Activated CD8-positive, alpha-beta memory T cell treated with anti-CD3 and anti-CD28 coated beads, Interleukin-2, amount 50 U/mL, for 1 hour (primary cell): ENCODE results near the gene UTP14A.
A peak's percentile ranks its signal among the peaks of the same experiment; 100 is the strongest.
"Not testable (repeated sequence)": the region's sequence is repeated elsewhere in the genome, so short reads cannot be mapped to it uniquely, and the experiment has no call there.

Experiments
- DNase-seq: peaks from one replicate; pipeline ENCODE4 v3.0.0-alpha.2; 2020; ENCODE audit errors: extremely low read depth

UTP14A gene, protein sequence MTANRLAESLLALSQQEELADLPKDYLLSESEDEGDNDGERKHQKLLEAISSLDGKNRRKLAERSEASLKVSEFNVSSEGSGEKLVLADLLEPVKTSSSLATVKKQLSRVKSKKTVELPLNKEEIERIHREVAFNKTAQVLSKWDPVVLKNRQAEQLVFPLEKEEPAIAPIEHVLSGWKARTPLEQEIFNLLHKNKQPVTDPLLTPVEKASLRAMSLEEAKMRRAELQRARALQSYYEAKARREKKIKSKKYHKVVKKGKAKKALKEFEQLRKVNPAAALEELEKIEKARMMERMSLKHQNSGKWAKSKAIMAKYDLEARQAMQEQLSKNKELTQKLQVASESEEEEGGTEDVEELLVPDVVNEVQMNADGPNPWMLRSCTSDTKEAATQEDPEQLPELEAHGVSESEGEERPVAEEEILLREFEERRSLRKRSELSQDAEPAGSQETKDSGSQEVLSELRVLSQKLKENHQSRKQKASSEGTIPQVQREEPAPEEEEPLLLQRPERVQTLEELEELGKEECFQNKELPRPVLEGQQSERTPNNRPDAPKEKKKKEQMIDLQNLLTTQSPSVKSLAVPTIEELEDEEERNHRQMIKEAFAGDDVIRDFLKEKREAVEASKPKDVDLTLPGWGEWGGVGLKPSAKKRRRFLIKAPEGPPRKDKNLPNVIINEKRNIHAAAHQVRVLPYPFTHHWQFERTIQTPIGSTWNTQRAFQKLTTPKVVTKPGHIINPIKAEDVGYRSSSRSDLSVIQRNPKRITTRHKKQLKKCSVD

DNA sequence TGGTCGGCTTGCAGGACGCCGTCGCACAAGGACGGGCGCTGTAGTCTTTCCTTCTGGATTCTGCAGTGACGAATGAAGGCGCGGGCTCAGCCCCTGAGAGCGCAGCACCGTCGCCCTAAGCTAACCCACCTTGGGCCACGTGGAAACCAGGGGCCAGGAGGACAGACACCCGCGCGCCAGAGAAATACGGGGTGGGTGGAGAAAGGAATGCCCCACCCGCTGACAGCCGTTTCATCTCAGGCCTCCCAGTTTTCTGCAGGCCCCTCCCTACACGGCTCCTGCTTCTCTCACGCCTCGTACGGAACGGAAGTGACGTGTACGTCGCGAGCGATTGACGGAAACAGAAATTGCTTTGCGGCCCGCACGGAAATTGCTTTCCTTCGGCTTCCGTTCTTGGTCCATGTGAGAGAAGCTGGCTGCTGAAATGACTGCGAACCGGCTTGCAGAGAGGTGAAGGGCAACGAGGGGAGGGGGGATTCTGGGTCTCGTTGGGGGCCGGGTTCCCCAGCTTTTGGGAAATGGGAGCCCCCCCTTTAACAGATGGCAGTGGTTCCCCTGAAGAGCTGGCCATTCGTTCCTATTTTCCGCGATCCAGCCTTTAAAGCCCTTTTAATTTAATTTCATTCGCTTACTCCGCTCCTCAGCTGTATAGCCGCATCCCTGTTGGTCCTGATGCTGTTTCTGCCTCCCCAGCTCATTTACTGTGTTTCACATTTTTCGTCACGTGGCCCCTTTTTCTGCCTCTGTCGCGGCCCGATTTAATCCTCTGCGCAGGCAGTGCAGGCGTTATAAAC, at the start of gene UTP14A:
Gene UTP14A, plus strand, starts transcription at position 378 of the 794 bp plus-strand sequence. Its CDS starts 47 bp downstream, at position 425.
- peak; percentile 63 for DNase-seq

DNA sequence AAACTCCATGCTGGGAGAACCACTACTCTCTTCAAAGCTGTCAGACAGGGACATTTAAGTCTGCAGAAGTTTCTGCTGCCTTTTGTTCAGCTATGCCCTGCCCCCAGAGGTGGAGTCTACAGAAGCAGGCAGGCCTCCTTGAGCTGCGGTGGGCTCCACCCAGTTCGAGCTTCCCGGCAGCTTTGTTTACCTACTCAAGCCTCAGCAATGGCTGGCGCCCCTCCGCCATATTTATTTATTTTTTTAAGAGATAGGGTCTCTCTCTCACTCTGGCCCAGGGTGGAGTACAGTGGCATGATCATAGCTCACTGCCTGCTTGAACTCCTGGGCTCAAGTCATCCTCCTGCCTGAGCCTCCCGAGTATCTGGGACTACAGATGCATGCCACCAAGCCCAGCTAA, 46.8 kb upstream of the UTP14A start:
- not testable (repeated sequence) for DNase-seq

DNA sequence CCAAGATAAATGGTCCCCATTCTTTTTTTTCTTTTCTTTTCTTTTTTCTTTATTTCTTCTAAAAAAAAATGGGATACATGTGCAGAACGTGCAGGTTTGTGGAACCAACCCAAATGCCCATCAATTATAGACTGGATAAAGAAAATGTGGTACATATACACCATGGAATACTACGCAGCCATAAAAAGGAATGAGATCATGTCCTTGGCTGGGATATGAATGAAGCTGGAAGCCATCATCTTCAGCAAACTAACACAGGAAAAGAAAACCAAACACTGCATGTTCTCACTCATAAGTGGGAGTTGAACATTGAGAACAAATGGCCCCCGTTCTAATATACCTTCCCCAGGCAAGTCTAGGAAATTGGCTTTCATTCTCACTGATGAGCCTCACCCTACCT, 39.6 kb upstream of the UTP14A start:
- not testable (repeated sequence) for DNase-seq

DNA sequence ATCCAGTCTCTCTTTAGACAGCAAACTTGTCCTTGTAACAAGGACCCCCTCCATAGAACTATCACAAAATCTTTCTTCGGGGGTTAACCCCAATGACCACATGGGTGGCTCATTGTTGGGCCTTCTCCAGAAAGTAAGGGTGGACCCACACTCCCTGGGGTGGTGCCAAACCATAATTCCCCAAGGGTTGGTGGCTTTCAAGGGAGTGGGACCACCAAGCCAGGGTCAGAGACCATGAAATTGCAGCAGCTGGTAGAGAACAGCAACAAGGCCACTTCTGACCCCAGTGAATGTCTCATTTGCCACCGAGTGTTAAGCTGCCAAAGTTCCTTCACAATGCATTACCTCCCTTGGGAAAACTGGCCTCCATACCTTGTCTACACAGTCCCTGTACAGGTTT, 33.4 kb upstream of the UTP14A start:
- DNase-seq: no peak

DNA sequence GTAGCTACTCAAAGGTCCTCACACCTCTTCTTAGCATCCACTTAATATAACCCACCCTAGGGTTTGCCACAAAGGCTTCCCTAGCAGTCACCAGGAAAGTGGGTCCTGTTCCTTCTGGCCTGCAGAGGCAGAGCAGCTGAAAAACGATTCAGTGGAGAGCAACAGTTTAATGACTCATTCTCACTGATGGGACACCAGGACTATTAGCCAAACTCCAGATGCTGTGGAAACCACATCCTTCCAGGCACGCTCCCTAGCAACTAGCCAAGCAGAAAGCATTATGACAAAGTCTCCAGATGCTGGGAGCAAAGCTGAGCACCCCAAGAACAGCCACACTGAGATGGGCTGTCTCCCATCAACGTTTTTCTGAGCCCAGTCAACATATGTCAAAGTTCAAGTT, 30.3 kb upstream of the UTP14A start:
- no peak for DNase-seq

DNA sequence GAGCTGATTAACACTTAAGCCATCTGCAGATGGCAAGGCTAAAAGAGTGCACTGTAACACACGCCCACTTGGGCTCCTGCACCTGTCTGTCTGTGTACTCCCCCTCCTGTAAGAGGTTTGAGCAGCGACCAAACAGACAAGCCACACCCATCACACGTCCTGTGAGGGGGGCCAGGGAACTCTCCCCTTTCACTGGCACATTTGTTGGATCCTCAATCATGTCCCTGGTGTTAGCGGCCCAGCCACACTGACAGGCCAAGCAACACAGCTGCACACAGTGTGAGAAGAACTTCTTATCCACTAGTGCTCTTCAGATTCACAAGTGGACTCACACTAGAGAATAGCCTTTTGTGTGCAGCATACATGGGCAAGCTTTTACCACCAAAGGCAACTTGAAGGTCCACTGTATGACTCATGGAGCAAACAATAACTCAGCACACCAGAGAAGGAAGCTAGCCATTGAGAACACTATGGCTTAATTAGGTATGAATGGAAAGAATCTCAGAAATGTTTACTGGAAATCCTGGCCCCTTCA, 29.1 kb upstream of the UTP14A start:
- DNase-seq: no peak

DNA sequence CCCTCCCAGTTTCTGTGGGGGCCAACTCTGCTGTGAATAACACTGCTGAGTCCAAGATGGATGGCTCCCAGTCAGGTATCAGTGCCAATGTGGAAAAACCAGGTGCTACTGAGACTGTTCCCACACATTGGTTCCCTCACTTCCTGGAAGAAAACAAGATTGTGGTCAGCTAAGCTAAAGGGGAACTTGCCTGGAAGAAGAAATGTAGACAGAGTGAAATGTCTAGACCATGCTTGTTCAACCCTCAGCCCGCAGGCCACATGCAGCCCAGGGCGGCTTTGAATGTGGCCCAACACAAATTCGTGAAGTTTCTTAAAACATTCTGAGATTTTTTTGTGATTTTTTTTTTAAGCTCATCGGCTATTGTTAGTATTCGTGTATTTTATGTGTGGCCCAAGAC, 28.6 kb upstream of the UTP14A start:
- DNase-seq: no peak

DNA sequence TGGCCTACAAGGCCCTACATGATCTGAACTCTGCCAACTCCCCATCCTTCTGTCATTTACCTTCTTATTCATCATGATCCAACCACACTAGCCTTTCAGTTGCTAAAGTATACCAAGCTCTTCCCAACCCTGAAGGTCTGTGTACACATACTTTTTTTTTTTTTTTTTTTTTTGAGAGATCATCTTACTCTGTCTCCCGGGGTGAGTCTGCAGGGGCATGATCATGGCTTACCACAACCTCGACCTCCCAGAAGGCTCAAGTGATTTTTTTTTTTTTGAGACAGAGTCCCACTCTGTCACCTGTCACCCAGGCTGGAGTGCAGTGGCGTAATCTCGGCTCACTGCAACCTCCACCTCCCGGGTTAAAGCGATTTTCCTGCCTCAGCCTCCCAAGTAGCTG, 5.9 kb upstream of the UTP14A start:
- no peak for DNase-seq

DNA sequence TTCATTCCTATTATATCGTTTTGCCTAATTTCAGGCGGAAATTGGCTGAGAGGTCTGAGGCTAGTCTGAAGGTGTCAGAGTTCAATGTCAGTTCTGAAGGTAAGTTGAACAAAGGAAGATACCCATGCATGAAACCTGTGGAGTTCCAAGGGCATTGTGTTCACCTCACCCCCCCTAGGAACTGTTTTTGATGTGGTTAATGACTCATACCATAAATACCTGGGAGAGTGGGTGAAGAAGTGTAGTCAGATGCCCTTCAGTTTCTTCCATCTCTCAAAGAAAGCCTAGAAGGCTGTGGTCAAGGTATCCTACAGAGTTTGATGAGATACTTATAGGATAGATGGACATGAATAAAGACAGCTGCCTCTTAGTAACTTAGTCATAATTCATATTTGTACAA, 2.7 kb downstream of the UTP14A start:
- no peak for DNase-seq

DNA sequence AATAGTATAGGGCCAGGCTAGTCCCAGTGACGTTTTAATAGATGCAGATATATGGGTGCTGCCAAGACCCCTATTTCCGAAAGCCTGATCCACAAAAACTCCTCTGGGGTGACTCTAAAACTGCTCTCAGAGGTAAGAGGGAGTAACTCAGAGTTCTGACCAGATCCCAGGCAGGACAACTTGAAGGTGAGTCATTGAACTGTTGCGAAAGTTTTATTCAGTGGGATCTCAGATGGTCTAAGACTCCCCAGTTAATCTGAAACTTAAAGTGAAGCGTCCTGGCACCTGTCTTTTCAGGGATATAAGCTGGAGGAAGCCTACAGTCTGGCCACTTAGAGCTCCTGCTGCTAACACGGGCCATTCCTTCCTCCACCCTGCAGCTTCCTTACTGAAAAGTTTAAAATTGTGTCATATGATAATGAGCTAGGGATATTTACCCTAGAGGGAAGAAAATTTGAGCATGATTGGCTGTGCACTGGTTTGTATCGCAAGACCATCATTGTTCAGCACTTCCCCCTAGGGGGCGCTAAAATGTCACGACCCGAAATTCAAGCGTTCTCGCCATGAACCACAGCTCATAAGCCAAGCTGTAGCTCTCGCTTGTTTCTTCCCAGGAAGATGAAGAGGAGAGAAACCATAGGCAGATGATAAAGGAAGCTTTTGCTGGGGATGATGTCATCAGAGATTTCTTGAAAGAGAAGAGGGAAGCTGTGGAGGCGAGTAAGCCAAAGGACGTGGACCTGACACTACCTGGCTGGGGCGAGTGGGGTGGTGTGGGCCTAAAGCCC, 19.5 kb downstream of the UTP14A start:
- peak; percentile 45 for DNase-seq

DNA sequence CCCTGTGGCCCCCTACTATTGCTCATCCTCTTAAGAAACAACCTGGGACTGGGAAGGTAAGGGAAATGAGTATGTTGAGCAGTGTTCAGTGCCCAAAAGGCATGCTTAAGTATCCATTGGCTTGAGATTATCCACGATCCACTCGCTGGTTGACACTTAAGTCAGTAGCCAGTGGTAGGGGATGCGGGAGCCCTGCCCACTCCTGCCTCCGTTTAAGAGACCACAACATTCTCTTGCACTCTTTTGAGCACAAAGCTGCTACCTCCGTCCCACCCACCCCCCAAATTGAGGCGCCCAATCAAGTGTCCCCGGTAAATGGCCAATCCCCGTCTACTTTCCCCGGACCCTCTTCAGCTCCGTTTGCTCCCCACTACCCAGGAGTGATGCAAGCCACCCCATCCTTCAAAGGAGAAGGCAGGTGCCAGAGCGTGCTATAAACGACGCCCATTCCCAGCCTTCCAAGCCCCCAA, 25.0 kb downstream of the UTP14A start:
- no peak for DNase-seq

DNA sequence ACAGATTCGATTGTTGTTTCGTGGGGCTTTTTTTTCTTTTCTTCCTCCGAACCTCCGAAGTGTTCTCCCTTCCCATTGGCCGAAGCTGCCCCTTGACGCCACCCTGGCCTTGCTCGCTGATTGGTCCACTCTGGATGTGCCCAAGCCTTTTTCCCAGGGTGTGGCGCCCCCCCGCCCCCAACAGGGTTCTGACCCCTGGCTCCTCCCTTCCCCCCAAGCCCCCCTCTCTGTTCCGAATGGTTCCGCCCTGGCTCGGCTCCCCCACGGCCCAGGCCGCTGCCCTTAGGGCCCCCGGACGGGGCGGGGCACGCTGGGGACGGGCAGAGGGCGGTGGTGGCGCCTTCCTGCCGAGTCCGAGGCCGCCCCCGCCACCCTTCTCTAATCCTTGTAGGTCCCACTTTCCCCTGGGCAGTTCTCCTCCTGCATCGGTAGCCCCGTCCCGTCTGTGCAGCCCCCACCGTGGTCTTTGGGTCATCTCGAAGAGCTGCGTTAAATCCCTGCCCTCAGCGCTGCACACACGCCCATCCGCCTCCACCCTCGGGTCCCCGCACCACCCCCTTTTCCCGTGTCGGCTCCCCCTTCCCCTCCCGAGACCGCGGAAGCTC, 25.5 kb downstream of the UTP14A start:
- no peak for DNase-seq

DNA sequence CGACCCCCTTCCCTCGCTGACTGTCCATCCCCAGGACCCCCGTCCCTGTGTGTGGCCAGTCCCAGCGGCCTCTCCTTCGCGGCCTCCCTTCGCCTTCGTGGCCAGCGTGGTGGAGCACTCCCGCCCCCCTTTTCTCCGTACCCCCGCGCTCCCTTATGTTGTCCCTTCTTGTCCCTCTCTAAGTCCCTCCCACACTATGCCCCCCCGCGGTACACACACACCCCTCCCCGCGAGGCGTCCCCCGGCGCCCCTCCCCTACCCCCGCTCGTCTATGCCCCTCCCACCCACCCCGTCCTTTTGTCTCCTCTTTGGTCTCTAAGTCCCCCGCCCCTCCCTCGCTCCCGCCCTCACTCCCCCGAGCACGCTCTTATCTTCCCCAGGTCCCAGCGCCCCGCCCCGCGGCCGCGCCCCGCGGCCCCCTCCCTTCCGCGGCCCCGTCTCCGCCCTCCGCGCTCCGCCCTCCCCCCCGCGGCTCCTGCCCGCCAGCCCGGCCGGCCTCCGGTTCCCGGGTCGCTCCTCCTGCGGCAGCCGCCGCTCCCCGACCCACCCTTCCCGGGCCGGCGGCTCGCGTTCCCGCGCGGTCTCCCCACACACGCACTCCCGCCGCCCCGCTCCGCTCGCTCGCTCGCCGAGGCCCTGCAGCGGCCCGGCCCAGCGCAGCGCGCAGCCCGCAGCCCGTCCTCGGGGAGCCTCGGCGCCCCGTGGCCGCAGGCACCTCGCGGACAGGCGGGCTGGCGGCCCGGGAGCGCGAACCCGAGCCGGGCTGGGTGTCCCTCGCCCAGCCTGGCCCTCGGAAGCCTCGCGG, 26.3 kb downstream of the UTP14A start:
- peak; percentile 25 for DNase-seq

DNA sequence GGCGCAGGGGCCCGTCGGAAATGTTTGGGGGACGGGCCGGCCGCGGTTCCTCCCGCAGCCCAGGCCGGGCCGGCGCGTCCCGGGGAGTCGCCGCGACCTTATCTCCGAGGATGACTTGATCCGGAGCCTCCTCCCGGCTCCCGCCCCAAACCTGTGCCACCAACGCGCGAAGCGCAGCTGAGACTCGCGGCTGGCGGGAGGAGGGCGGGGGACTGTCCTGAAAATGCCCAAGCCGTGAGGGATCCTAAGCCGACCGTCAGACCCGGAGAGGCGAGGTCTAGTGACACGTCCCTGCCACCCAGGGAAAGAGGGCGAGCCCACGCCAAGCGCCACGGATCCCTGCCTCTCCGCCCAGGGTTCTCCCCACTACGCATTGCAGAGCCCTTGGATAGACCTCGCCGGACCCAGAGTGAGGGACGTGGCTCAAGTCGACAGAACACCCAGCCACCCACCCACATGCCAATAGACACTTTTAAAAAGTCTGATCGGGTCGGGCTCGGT, 26.9 kb downstream of the UTP14A start:
- DNase-seq: no peak

DNA sequence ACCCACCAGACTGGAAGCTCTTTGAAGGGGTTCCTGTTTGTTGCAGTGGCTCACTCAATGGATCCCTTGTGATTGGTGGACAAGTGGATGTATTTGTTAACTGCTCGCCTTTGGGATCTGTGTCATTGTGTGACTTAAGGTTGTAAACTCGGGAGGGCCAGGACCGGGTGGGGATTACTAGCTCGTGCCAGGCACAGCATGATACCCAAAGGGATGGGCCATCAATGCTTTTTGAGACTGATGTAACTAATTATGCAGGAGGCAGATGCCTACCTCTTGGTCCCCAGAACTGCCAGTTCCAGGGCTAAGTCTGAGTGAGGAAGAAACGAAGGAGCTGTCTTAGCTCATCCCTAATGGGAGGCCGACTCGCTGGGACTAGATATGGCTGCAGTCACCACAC, 27.7 kb downstream of the UTP14A start:
- no peak for DNase-seq

DNA sequence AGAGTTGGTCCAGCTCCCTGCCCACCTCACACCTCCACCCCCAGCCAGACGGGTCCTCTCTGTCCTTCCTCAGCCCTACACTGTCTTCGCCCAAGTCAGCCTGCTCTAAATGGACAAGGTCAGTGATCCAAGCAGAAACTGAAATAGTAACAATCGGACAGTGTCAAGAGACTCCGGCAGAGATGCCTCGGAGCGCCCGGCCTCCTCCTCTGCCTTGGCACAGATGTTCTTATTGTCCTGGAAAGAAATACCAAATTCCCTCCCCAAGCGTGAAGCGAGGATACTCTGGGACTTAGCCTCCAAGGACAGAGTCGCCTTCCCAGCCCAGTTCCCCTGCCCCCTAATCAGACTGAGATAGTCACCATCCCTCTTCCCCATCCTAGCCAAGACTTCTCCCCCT, 28.5 kb downstream of the UTP14A start:
- DNase-seq: no peak

DNA sequence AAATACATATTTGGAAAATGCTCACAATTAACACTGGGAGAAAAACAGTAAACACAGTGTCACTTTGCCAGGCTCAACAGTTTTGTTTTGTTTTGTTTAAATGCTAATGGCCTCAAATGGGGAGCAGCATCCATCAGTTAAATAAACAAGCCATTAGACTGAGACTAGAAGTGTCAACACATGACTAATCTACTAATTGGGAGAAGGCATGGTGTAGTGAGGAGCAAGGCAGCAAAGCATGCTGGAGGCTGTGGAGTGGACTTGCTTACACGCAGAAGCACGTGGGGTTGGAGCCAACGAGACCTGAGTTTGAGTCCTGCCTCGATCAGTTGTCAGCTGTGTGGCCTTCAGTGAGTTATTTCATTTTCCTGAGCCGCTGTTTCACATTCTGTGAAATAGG, 29.0 kb downstream of the UTP14A start:
- DNase-seq: no peak

DNA sequence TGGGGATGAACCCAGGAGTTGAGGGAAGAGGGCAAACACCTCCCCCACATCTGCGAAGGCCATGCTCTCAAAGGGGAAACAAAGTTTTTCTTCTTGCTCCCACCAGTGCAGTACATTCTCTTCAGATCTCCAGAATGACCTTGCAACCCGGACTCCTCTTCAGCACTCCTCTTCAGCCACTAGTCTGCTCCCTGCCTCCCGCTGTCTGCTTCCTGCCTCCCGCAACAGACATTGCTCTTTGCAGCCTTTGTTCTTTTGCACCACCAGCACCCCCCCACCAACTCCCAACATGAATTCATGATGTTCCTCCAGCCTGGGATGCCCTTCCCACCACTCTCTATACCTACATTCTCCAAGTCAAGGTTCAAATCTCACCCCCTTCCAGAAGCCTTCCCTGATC, 32.1 kb downstream of the UTP14A start:
- DNase-seq: no peak

DNA sequence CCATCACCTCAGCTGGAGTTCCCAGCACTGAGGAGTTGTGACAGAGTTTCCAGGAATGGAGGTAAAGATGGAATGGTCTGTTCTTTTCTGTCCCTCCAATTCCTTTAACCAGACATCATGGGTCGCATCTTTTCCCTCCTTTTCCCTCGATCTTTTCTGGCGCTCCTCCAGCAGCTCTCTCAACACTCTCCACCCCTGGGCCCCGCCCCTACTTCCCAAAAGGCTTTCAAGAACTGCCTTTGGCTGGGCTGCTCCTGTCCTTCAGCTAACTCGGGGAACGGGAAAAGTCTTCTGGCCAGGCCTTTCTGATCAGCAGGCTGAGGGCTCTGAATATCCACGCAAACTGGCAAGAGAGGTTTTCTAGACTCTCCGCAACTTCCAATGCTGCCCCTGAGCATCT, 34.0 kb downstream of the UTP14A start:
- DNase-seq: no peak

DNA sequence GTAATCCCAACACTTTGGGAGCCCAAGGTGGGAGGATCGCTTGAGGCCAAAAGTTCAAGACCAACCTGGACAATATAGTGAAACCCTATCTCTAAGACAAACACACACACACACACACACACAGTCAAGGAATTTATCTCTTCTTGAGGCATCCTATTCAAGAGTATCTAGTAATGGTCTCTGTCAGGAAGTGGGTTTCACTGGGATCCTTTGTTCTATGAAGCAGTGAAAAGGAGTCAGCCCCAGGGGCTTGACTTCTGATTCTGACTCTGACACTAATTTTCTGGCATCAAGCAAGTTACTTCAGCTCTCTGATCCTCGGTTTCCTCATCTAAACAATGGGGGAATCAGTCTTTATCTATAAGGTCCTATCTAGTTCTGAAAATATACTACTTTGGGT, 34.8 kb downstream of the UTP14A start:
- no peak for DNase-seq
